Right lung (tissue), 5 donors: ENCODE measurements around the gene C16orf90. TPM values are rescaled to one million over a fixed set of nuclear protein-coding genes. Genes with fewer than 3 reads are reported as not detected.

Source experiments
- DNase-seq, 2 donors: peaks; one replicate each; pipeline ENCODE4 v3.0.0-alpha.2; 2013
- polyA plus RNA-seq, 5 donors: library from polyadenylated mRNA; unstranded; fragments of 120-200 nt; gene quantifications; one replicate each; pipeline versions ENCODE4 v1.2.1 to v1.2.3, GENCODE V29; 2013; ENCODE audit warnings: inconsistent platforms in 1 of 5, low replicate concordance in 1 of 5; ENCODE audit not compliant: insufficient read length in 5 of 5, insufficient read depth in 1 of 5

C16orf90 gene
- polyA plus RNA-seq, 5 donors, result 0.12 TPM; not detected in 4

DNA sequence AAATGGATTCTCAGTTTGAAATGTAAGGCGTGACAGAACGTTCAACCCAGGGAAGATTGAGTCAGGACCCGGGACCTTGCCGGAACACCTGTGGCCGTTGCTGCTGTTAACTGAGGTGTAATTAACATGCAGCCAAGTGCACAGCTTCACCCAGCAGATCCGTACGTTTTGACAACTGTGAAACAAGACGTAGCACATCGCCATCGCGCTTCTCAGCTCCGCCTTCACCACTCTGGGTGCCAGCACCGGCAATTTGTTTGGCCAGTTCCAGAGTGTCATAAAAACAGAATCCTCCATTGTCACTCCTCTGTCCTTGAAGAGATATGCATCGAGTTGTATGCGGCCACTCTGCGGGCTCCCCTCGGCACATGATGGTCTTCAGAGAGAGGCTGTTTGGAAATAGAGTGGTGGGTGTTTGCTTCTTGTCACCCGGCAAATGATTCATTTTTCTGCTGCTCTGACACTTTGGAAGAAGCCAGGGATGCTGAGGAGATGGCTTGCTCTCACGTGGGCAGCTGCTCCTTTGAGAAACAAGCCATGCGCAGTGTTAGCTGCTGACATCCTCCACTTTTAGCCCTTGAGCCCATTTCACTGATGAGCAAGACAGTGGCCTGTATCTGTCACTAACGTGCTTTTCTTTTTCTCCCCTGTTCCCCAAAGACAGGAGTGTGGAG is 29.2 kb downstream of the C16orf90 start:
- no peak for DNase-seq

DNA sequence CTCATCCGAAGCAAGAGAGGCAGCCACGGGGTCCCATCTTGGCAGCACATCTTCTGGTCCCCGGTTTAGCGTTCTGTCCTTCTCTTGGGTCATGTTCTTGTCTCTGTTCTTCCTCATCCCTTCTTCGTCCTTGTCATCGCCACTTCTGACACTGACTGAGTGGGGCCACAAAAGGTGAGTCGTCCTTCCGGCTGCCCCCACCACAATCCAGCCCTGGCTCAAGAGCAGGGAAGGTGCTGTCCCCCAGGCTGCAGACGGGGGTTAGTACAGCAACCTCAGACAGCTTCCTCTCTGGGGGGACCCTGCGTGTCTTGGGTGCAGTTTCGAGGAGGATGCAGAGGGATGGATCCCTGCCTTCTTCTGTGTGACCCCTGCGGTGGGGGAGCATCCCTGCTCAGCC is 30.0 kb downstream of the C16orf90 start:
- DNase-seq, result no peak

DNA sequence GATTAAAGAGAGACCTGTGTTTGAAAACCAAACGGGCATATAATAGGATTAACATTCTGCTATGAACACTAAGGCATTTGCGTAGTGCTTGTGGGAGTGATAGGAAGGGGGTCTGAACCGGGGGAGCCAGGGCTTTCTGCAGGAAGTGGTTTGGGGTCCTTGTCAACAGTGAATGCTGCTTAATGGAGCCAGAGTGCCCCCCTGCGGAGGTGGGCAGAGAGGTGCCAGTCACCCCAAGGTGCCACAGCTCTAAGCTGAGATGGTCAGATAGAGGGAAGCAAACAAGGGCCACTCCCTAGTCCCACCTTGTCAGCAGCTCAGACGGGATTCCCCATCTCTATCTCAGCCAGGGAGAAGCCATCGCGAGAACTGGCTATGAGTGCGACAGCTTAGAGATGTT is 34.1 kb downstream of the C16orf90 start:
- DNase-seq, result no peak

DNA sequence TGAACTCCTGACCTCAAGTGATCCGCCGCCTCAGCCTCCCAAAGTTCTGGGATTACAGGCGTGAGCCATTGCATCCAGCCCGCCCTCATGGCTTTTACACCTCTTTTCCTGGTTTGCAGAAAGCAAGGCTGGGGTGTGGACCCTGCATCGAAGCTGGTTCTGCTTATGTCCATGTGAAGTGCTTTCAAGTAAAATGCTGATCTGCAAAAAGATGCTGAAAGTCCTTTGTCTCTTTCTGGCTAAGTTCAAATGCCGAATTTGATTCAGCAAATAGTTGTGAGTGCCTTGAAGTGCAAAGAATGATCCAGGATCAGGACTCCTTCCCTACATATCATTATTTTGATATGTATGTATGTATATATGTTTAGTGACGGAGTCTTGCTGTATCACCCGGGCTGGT is 34.7 kb downstream of the C16orf90 start:
- DNase-seq, result no peak

DNA sequence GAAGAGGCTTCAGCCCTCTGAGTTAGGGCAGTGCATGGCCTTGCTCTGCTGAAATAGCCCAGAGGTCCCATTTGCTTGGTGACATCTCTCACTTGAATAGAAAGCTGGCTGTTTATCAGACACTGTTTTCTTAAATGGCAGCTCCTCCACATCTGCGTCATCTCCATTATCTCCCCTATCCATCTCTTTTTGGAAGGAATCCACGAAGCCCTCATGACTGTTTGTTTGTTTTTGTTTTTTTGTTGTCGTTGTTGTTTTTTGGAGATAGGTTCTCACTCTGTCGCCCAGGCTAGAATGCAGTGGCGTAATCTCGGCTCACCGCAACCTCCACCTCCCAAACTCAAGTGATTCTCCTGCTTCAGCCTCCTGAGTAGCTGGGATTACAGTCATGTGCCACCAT is 35.2 kb downstream of the C16orf90 start:
- DNase-seq, result no peak

DNA sequence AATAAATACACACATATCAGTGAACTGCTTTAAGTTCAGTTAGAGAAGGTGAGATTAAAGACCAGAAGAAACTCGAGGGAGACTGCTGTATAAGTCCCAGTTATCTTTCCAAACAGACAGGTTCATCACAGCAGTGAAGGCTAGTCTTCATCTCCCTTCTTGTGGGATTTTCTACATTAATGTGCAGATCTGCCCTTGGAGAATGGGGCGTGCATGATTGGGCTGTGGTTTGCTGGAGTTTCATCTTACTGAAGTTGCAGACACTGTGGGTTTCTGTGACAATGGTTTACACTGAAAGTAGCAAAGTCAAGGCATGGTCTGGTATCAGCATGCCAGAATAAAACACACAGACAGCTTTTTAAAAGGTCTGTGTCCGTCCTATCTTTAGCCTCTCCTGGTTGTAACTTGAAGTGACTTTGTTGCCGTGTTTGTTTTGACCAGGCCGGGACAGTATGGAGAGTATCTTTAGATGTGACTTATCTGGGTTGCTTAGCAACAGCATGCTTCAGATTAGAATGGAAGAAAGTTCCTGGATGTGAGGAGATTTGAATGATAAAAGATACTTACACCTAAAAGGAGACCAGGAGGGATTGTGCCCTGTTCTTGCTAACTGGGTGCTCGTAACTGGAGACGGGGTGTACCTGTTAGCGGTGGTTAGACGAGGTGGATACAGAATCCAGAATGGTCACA is 35.7 kb downstream of the C16orf90 start:
- DNase-seq, result no peak

DNA sequence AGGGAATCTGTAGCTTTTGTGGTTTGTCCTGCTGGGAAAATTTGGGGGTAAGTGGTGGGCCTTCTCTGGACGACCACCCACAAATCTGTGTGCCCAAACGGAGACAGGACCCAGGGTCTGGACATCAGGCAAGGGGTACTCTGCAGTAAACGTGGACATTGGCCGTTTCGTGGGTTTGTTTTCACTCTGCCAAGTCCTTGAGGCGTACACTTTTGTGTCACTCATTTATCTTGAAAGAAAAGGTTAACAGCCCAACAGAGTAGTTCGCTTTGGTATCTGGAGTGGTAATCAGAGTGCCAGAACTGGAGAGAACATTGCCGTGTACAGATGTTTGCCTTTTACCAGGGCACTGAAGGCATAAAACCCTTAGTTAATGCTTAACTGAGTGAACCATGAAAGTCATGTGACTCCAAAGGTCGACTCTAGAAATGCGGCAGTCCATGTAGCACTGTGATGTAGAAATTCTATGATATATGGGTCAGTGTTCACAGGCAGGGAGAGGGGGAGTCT is 36.4 kb downstream of the C16orf90 start:
- DNase-seq, result peak in 1 of 2 donors; percentile 25

DNA sequence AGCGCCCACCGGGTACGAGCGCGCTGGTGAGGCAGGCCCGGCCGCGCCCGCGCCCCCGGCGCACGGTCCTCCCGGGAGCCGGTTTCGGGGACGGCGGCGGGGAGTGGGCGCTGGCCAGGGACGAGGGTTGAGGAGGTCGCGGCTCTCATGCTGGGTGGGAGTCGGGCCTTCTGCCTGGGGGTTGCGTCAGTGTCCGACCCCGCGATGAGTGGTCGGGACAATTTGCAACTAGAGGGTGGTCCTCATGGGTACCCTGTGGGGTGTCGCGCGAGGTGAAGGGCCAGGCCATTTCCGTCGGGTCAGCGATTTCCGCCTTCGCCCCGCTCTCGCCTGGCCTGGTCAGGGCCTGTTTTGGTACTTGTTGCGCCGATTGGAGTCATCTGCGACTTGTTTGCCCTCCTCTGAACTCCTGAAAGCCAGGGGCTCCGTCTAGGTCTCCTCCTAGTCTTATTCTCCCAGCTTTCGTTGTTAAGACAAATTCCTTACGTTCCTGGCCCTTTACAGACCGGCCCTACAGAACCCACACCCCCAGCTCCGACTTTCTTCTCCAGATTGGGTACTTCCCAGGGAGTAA is 36.9 kb downstream of the C16orf90 start:
- peak in 1 of 2 donors; percentile 14 for DNase-seq

DNA sequence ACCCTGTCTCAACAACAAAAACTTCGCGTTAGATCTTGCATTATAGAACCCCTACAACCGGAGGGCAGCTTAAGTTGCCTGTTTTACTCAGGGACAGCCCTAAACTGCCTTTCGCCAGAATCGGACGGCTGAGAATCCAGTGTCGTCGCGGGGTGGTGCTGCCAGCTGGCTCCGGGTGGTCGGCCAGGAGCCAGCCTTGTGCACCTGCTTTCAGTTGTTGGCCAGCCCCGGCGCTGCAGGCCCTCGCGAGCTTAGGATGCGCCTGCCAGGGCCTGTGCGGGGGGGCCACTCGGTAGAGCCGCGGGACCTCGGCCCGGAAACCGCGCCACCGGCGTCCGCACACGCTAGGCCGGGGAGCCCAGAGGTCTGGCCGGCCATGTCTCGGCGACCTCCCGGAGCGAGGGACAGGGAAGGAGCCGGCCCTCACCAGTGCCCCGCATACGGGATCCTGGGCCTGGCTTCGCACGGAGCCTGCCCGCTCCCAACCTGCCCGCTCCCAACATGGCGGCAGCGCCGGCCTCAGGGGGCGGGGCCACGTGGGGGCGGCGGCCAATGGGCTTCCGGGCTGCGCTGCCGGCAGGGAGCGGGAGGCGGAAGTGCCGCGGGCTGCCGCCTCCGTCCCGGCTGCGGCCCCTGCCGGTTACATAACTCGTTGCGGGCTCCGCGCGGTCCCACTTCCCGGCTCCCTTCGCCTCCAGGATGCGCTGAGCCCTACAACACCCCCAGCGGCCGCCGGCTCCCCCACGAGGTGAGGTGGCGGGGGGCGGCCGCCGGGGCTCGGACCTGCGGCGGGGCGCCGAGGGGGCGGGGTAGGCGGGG is 37.6 kb downstream of the C16orf90 start:
- peak; percentile 89 to 91 for DNase-seq

DNA sequence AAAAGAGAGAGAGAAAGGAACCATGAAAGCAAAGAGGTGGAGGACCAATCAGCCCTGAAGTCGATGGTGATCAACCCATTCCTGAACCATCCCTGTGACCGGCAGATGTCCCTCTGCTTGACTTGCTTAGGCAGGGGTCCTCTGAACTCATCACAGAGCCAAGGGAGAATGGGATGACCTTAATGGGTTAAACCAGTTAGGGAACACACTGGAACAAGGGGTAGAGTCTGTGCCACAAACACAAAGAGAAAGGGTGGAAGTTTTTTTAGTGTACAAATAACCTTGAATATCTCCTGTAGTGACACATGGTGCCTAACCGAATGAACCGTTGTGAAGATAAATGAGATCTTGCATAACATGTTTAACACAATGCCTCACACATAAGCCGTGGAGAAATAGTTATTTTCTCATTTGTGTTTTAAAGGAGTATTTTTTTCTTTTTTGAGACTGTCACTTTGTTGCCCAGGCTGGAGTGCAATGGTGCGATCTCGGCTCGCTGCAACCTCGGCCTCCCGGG is 40.6 kb downstream of the C16orf90 start:
- DNase-seq, result no peak

DNA sequence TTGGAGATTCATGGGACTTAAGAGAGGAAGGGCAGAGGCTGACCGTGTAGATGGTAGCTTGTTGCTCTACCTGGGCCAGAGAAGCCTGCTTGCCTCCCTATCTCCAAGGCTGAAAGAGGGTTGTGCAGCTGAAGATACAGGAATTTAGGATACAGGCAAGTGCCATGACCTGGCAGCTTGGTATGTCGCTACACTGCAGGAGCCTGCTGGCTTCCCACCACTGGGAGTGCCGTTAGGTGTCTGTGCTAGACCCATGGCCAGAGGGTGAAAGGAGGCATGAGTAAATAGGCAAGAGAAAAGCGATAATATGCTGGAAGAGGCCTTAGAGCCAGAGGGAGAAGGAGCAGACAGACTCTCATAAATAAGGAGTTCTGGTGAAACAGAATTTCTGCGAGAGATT is 41.2 kb downstream of the C16orf90 start:
- no peak for DNase-seq

DNA sequence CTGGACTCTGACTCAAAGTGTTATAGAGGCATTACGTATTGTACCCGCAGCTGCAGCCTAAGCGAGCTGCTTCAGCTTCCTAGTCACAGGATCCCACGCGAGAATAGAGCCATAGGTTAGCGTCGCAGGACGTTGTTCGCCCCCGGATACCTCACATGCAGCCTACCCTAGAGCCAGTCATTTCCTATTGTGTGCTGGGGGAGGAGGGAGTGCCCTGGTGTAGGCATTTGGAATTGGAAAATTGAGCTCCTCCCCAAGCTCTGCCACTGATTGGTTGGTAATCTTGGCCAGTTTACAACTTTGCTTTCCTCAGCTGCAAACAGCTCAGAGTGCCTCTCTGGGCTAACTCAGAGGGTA is 51.3 kb downstream of the C16orf90 start:
- peak in 1 of 2 donors; percentile 19 for DNase-seq

Other genes with a start within 250 kb of the C16orf90 start
- under 1 TPM; 0.40 to 0.67 (median 0.47) TPM for gene MEFV, start 238.9 kb downstream of the C16orf90 start, polyA plus RNA-seq
- gene ZNF263, start 212.0 kb downstream of the C16orf90 start, polyA plus RNA-seq, result 10 to 100 TPM; 42.2 to 54.7 (median 48.7) TPM
- gene TIGD7, start 190.1 kb downstream of the C16orf90 start, polyA plus RNA-seq, result 10 to 100 TPM; 11.4 to 15.6 (median 12.5) TPM
- 10 to 100 TPM; 41.1 to 64.3 (median 51.0) TPM for gene ZNF75A, start 190.0 kb downstream of the C16orf90 start, polyA plus RNA-seq
- under 1 TPM; 0.39 to 0.93 (median 0.50) TPM for gene OR2C1, start 139.6 kb downstream of the C16orf90 start, polyA plus RNA-seq
- gene ZSCAN32, start 94.5 kb downstream of the C16orf90 start, polyA plus RNA-seq, result 10 to 100 TPM; 18.6 to 22.8 (median 20.5) TPM
- gene ZNF174, start 94.3 kb downstream of the C16orf90 start, polyA plus RNA-seq, result 10 to 100 TPM; 11.2 to 16.0 (median 12.9) TPM
- gene ZNF597, start 52.0 kb downstream of the C16orf90 start, polyA plus RNA-seq, result 1 to 10 TPM; 3.3 to 6.0 (median 4.2) TPM
- gene NAA60, start 51.8 kb downstream of the C16orf90 start, polyA plus RNA-seq, result 10 to 100 TPM; 40.5 to 48.0 (median 46.1) TPM
- 10 to 100 TPM; 44.2 to 54.5 (median 47.5) TPM for gene CLUAP1, start 5.5 kb upstream of the C16orf90 start, polyA plus RNA-seq
- gene NLRC3, start 81.9 kb upstream of the C16orf90 start, polyA plus RNA-seq, result 1 to 10 TPM; 2.5 to 4.1 (median 3.7) TPM
- gene SLX4, start 116.1 kb upstream of the C16orf90 start, polyA plus RNA-seq, result 1 to 10 TPM; 5.6 to 6.8 (median 6.3) TPM
- gene DNASE1, start 159.2 kb upstream of the C16orf90 start, polyA plus RNA-seq, result 10 to 100 TPM; 24.8 to 31.7 (median 26.8) TPM
- 10 to 100 TPM; 75.3 to 95.2 (median 80.6) TPM for gene TRAP1, start 222.0 kb upstream of the C16orf90 start, polyA plus RNA-seq